Stomach (tissue), 9 donors: ENCODE data around the gene TOP2A. TPM values are rescaled to one million over a fixed set of nuclear protein-coding genes. Genes with fewer than 3 reads are reported as not detected.

Experiments
- DNase-seq, 2 donors: peaks; one replicate each; pipeline versions ENCODE4 v3.0.0 to v3.0.0-alpha.2; 2013 to 2019
- H3K27ac ChIP-seq, 5 donors: fragments of 200-600 bp in 4 of 5; sonication (generic) in 4 of 5; one replicate each; pipeline ENCODE4 v1.5.1; 2013 to 2019; ENCODE audit warnings: mild to moderate bottlenecking in 1 of 5, moderate library complexity in 1 of 5
- H3K27me3 ChIP-seq, 3 donors: fragments of 200-600 bp; sonication (generic); one replicate each; pipeline ENCODE4 v1.5.1; 2017 to 2019; ENCODE audit warnings: mixed run types in 1 of 3
- H3K36me3 ChIP-seq, 4 donors: fragments of 200-600 bp; sonication (generic); 1 replicate in 3 of 4; 2 replicates in 1 of 4; pipeline ENCODE4 v1.5.1; 2016 to 2019
- H3K4me1 ChIP-seq, 4 donors: fragments of 200-600 bp; sonication (generic); one replicate each; pipeline ENCODE4 v1.5.1; 2016 to 2019
- H3K4me3 ChIP-seq, 4 donors: fragments of 200-600 bp; sonication (generic) in 3 of 4; one replicate each; pipeline ENCODE4 v1.5.1; 2016 to 2019; ENCODE audit warnings: mild to moderate bottlenecking in 1 of 4
- H3K9me3 ChIP-seq, 4 donors: fragments of 200-600 bp; sonication (generic); one replicate each; pipeline ENCODE4 v1.5.1; 2016 to 2019
- EP300 ChIP-seq: sonication (generic); formaldehyde crosslinking; IDR thresholded peaks from one replicate; pipeline ENCODE4 v1.6.1; 2017; ENCODE audit warnings: antibody characterized with exemption
- POLR2A ChIP-seq, 4 donors: fragments of 450-650 bp; IDR thresholded peaks; one replicate each; pipeline ENCODE4 v1.6.1; 2016; ENCODE audit warnings: antibody characterized with exemption in 4 of 4, control low read depth in 2 of 4, mild to moderate bottlenecking in 1 of 4, moderate library complexity in 1 of 4
- POLR2AphosphoS5 ChIP-seq, 3 donors: sonication (generic); formaldehyde crosslinking; IDR thresholded peaks; one replicate each; pipeline ENCODE4 v1.6.1; 2016; ENCODE audit warnings: antibody characterized with exemption in 3 of 3
- WGBS, 5 donors: extraction: QIAGEN DNeasy Blood & Tissue Kit in 3 of 5; methylation state at CpG; one replicate each; pipeline versions ENCODE4 v1.1.5 to v1.1.7; 2013 to 2018; 5-methylcytosine and 5-hydroxymethylcytosine counted together
- intact Hi-C: fragments of 100-400 bp; cut with DNase I; formaldehyde crosslinking; loops from one replicate; pipeline ENCODE4 v1.15.1; 2023; ENCODE audit warnings: low total_unique reads
- polyA plus RNA-seq, 3 donors: library from polyadenylated mRNA; stranded (reverse); fragments of 200-250 nt; gene quantifications; one replicate each; pipeline ENCODE4 v1.2.3, GENCODE V29; 2013
- total RNA-seq, 5 donors: library from RNA; depleted of rRNA; stranded (reverse); fragments of >200 nt; gene quantifications; one replicate each; pipeline versions ENCODE4 v1.1.0 to v1.2.3, GENCODE V29; 2014 to 2016
- TF ChIP-seq, protein P1 (sequence below), 7 experiments: fragments of 450-650 bp in 4 of 7; fragments of 200-600 bp in 3 of 7; sonication (generic) in 3 of 7; IDR thresholded peaks; one replicate each; pipeline ENCODE4 v1.5.1; 2016 to 2019; ENCODE audit warnings: antibody characterized with exemption in 7 of 7, control low read depth in 2 of 7, mild to moderate bottlenecking in 1 of 7
- donor health status: healthy with polysubstance abuse.
- donor health status: Bipolar disorder and iron deficiency.
- donor health status: healthy.

The TOP2A gene
- total and polyA plus RNA-seq, 8 donors: 1.2 to 129 (median 13.2) TPM

DNA sequence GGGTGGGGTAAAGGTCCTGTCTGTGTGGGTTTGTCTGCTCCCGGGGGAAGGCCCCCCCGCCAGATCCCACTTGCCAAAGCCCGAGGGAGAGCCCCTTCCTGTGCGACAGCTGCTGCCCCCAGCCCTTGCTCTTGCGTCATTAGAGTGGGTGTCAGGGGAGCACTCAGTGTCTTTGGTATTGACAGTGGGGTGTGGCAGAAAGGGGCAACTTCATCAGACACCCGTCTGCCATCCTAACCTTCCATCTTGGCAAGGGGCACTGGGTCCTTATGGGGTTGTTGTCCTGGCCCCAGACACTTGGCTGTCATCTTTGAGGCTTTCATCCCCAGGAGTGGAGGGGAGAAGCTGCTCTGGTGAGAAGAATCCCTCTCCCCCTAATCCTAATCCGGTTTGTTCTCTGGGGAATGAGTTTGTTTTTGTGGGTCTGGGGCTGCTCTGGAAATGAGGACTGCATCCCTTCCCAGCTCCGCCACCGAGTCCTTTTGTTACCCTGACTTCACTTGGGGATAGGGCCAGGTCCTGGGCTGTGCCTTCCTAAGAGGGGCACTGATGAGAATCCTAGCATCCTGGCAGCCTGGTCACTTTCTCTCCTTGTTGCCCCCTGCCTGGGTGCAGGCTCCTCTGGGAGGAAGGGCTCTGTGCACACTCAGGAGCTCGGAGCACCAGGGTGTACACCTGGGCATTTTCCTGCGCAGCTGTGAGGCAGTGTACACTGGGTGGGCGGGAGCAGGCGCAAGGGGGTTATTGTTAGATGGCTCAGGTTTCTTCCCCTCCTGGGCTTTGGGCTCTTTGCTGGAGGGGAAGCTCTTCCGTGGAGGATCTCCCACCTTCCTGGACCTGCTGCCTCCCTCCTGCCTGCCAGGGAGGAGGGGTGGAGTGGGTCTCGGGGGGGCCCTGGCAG lies 74.2 kb downstream of the TOP2A start:
- 19 to 40% (median 28%) methylated on average over 10 to 15 of the region's 15 CpGs for WGBS, 5 donors

DNA sequence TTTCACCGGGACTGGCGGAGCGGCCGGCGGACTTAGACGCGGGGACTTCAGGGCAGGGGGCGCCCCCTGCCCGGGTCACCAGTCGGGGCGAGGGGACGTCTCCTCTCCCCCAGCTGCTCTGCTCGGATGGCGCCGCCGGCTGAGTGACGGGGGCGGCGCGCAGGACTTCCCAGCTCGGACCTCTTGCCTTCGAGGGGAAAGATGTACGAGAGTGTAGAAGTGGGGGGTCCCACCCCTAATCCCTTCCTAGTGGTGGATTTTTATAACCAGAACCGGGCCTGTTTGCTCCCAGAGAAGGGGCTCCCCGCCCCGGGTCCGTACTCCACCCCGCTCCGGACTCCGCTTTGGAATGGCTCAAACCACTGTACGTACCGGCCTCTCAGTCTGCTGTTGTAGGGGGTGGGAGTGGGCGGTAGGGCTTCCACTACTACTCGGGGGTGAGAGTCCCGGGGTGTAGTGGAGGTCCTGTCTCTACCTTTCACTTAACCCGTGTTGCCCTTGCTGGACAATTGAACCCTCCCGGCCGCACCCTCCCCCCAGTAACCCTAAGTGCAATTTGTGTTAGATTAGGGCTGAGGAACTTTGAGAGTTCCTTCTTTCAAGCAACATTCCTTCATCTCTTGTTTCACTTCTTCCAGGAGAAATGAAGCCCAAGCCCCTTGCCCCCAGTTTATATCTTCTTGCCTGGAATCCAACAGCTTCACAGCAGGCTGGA lies 75.0 kb downstream of the TOP2A start:
- TF ChIP-seq, protein P1, sequence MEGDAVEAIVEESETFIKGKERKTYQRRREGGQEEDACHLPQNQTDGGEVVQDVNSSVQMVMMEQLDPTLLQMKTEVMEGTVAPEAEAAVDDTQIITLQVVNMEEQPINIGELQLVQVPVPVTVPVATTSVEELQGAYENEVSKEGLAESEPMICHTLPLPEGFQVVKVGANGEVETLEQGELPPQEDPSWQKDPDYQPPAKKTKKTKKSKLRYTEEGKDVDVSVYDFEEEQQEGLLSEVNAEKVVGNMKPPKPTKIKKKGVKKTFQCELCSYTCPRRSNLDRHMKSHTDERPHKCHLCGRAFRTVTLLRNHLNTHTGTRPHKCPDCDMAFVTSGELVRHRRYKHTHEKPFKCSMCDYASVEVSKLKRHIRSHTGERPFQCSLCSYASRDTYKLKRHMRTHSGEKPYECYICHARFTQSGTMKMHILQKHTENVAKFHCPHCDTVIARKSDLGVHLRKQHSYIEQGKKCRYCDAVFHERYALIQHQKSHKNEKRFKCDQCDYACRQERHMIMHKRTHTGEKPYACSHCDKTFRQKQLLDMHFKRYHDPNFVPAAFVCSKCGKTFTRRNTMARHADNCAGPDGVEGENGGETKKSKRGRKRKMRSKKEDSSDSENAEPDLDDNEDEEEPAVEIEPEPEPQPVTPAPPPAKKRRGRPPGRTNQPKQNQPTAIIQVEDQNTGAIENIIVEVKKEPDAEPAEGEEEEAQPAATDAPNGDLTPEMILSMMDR (IDR thresholded peaks at IDR 0.05): no peak
- TF ChIP-seq EP300 (no peak), POLR2A (IDR thresholded peaks at IDR 0.05) (no peak), POLR2AphosphoS5 (IDR thresholded peaks at IDR 0.05) (no peak)
- DNase-seq: peak in 1 of 2 donors; percentile 56

More for the DNA sequence above, 74.2 kb downstream of the TOP2A start:
- no peaks in the 10 kb centered on the region for H3K9me3 ChIP-seq
- H3K27me3 ChIP-seq: no peaks in the 10 kb centered on the region
- H3K4me3 ChIP-seq: peak overlapping the region; percentile 68 to 83 (median 78)
- peaks cover 0 to 4% (median 2%) of the 10 kb centered on the region in 4 donors for H3K36me3 ChIP-seq
- H3K27ac ChIP-seq: peak overlapping the region; percentile 88 to 98 (median 89)
- TF ChIP-seq, protein P1 (IDR thresholded peaks at IDR 0.05): no peak
- TF ChIP-seq POLR2A (IDR thresholded peaks at IDR 0.05) (no peak), POLR2AphosphoS5 (IDR thresholded peaks at IDR 0.05) (no peak), EP300 (no peak)
- intact Hi-C loops: no loop called here
- peak in 1 of 2 donors; percentile 72 for DNase-seq
- H3K4me1 ChIP-seq: peaks cover 74 to 88% (median 86%) of the 10 kb centered on the region in 4 donors

DNA sequence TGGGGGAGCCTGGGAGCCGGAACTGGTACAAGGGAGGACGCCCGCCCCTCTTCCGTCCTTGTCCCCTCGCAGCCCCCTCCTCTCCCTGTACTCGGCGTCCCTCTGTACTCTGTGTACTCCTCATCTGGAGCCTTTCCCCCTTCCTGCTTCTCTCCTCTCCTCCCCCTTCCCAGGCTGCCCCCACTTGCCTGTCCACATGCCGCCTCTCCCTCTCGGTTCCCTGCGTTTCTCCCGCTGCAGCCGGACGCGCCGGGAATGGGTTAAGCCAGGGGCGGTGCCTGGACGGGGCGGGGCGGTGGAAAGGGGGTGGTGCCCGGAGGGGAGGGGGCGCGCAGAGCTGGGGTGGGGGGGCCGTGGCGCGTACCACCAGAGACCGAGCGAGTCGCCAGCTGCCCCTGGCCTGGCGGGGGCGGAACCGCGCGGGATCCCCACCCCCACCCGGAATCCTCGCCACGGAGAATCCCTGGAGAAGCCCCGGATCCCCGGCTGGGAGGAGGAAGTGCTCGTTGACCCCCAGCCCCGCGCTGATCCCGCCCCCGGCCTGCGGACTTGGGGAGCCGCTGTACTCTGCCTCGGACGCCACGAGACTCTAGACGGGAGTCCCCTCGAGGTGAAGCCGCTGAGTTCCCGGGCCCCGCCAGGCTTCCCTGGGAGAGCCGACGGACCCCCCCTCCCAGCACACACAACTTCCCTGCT lies 75.7 kb downstream of the TOP2A start:
- Histone ChIP-seq H3K27ac (peak overlapping the region; percentile 88 to 98 (median 89)), H3K4me1 (peaks cover 59 to 88% (median 81%) of the 10 kb centered on the region in 4 donors), H3K4me3 (peak overlapping the region; percentile 68 to 83 (median 78)), H3K36me3 (no peaks in the 10 kb centered on the region), H3K27me3 (no peaks in the 10 kb centered on the region), H3K9me3 (no peaks in the 10 kb centered on the region)
- DNase-seq: peak; percentile 81 to 93
- WGBS, 5 donors: 0 to 2% (median 1%) methylated on average over 31 to 55 of the region's 55 CpGs
- intact Hi-C loops: no loop called here
- peak; percentile 71 to 76 (median 74) for TF ChIP-seq POLR2AphosphoS5 (IDR thresholded peaks at IDR 0.05)
- peak in 1 of 4 donors; percentile 64 for TF ChIP-seq POLR2A (IDR thresholded peaks at IDR 0.05)
- no peak for TF ChIP-seq EP300
- TF ChIP-seq, protein P1 (IDR thresholded peaks at IDR 0.05): no peak

More for the DNA sequence above, 75.0 kb downstream of the TOP2A start:
- H3K36me3 ChIP-seq: no peaks in the 10 kb centered on the region
- WGBS, 5 donors: 1 to 15% (median 9%) methylated on average over 10 to 38 of the region's 38 CpGs
- peaks cover 66 to 88% (median 82%) of the 10 kb centered on the region in 4 donors for H3K4me1 ChIP-seq
- peak overlapping the region; percentile 68 to 83 (median 78) for H3K4me3 ChIP-seq
- no peaks in the 10 kb centered on the region for H3K9me3 ChIP-seq
- intact Hi-C loops: no loop called here
- H3K27ac ChIP-seq: peak overlapping the region; percentile 88 to 98 (median 89)
- H3K27me3 ChIP-seq: no peaks in the 10 kb centered on the region
